HG02943 (cell line): ENCODE measurements around the gene MAGI2.

Experiments used
- ATAC-seq: cut with Tn5 transposase; IDR thresholded peaks from one replicate; pipeline ENCODE4 v1.9.1; 2021; ENCODE audit warnings: mild to moderate bottlenecking, low read depth, moderate library complexity; ENCODE audit not compliant: unreplicated experiment

The MAGI2 gene

GRCh38 chr7:78695826-78696225 is 757.6 kb downstream of the MAGI2 start:
- ATAC-seq = no peak

GRCh38 chr7:78691584-78691983 is 761.9 kb downstream of the MAGI2 start:
- no peak for ATAC-seq

- ATAC-seq = no peak
These were observed 763.3 kb downstream of the MAGI2 start for GRCh38 chr7:78690174-78690573.

- ATAC-seq = no peak
These were observed 765.1 kb downstream of the MAGI2 start for GRCh38 chr7:78688376-78688775.

- no peak for ATAC-seq
These were observed 767.3 kb downstream of the MAGI2 start for GRCh38 chr7:78686189-78686588.

GRCh38 chr7:78684201-78684600 is 769.3 kb downstream of the MAGI2 start:
- ATAC-seq = no peak

- ATAC-seq = no peak
These were observed 769.9 kb downstream of the MAGI2 start for GRCh38 chr7:78683566-78683965.

GRCh38 chr7:78679112-78679876 is 774.2 kb downstream of the MAGI2 start:
- ATAC-seq = no peak

- ATAC-seq = no peak
These were observed 776.1 kb downstream of the MAGI2 start for GRCh38 chr7:78677391-78677790.

- no peak for ATAC-seq
These were observed 778.0 kb downstream of the MAGI2 start for GRCh38 chr7:78675511-78675910.

- no peak for ATAC-seq
These were observed 780.2 kb downstream of the MAGI2 start for GRCh38 chr7:78673272-78673671.

- no peak for ATAC-seq
These were observed 790.5 kb downstream of the MAGI2 start for GRCh38 chr7:78662939-78663338.

- ATAC-seq = no peak
These were observed 803.5 kb downstream of the MAGI2 start for GRCh38 chr7:78649976-78650375.

GRCh38 chr7:78649236-78649635 is 804.2 kb downstream of the MAGI2 start:
- ATAC-seq = no peak

GRCh38 chr7:78642751-78643150 is 810.7 kb downstream of the MAGI2 start:
- no peak for ATAC-seq

- no peak for ATAC-seq
These were observed 815.1 kb downstream of the MAGI2 start for GRCh38 chr7:78638364-78638763.

- no peak for ATAC-seq
These were observed 816.7 kb downstream of the MAGI2 start for GRCh38 chr7:78636727-78637126.

GRCh38 chr7:78635026-78635793 is 818.3 kb downstream of the MAGI2 start:
- ATAC-seq = no peak

GRCh38 chr7:78634093-78634492 is 819.4 kb downstream of the MAGI2 start:
- ATAC-seq = no peak

GRCh38 chr7:78620920-78621319 is 832.5 kb downstream of the MAGI2 start:
- no peak for ATAC-seq

- no peak for ATAC-seq
These were observed 836.9 kb downstream of the MAGI2 start for GRCh38 chr7:78616539-78616938.

GRCh38 chr7:78609281-78609680 is 844.2 kb downstream of the MAGI2 start:
- ATAC-seq = no peak
